Suprapubic skin (tissue), 3 donors: ENCODE data around the gene CIAO2A.

ENCODE experiments used
- CTCF ChIP-seq, 2 donors: fragments of 200-600 bp in 1 of 2; fragments of 450-650 bp in 1 of 2; sonication (generic) in 1 of 2; IDR thresholded peaks; one replicate each; pipeline ENCODE4 v1.5.1; 2016 to 2019; ENCODE audit warnings: antibody characterized with exemption in 2 of 2, mild to moderate bottlenecking in 1 of 2, moderate library complexity in 1 of 2
- POLR2AphosphoS5 ChIP-seq, 3 donors: sonication (generic); formaldehyde crosslinking; IDR thresholded peaks; one replicate each; pipeline ENCODE4 v1.6.1; 2017; ENCODE audit warnings: antibody characterized with exemption in 3 of 3

- TF ChIP-seq CTCF (IDR thresholded peaks at IDR 0.05) (no peak), POLR2AphosphoS5 (IDR thresholded peaks at IDR 0.05) (no peak)
Observed at GRCh38 chr15:64137226-64137833, 43.7 kb upstream of the CIAO2A start.
